ENCODE results near the gene TLR4.

DNA sequence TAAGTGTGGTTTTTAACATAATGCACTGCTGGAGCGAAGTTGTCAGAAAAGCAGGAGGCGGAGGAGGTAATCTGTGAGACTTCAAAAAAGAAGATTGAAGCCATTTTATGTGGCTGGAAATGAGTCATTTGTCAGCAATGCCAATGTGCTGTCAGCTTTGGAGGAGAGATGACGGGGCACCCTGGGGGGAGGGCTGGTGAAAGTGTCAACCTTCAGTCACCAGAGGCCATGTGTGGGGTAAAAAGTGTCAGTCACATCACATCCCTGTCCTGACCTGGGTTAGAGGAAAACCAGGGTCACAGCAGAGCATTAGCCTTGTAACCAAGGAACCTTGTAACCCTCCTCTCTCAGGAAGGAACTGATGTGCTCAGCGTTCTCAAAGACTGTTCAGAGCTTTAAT, 59.1 kb downstream of the TLR4 start:
- TF ChIP-seq, protein P1, sequence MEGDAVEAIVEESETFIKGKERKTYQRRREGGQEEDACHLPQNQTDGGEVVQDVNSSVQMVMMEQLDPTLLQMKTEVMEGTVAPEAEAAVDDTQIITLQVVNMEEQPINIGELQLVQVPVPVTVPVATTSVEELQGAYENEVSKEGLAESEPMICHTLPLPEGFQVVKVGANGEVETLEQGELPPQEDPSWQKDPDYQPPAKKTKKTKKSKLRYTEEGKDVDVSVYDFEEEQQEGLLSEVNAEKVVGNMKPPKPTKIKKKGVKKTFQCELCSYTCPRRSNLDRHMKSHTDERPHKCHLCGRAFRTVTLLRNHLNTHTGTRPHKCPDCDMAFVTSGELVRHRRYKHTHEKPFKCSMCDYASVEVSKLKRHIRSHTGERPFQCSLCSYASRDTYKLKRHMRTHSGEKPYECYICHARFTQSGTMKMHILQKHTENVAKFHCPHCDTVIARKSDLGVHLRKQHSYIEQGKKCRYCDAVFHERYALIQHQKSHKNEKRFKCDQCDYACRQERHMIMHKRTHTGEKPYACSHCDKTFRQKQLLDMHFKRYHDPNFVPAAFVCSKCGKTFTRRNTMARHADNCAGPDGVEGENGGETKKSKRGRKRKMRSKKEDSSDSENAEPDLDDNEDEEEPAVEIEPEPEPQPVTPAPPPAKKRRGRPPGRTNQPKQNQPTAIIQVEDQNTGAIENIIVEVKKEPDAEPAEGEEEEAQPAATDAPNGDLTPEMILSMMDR (conservative IDR thresholded peaks at IDR 0.05; ENCODE audit: low read depth in 2 of 2) = no peak
- no peak for TF ChIP-seq POLR2AphosphoS5 (IDR thresholded peaks at IDR 0.05; ENCODE audit: low read depth)
- no peak for TF ChIP-seq EZH2 (IDR thresholded peaks at IDR 0.05; ENCODE audit: low read depth, unreplicated experiment)
- TF ChIP-seq, protein P2, sequence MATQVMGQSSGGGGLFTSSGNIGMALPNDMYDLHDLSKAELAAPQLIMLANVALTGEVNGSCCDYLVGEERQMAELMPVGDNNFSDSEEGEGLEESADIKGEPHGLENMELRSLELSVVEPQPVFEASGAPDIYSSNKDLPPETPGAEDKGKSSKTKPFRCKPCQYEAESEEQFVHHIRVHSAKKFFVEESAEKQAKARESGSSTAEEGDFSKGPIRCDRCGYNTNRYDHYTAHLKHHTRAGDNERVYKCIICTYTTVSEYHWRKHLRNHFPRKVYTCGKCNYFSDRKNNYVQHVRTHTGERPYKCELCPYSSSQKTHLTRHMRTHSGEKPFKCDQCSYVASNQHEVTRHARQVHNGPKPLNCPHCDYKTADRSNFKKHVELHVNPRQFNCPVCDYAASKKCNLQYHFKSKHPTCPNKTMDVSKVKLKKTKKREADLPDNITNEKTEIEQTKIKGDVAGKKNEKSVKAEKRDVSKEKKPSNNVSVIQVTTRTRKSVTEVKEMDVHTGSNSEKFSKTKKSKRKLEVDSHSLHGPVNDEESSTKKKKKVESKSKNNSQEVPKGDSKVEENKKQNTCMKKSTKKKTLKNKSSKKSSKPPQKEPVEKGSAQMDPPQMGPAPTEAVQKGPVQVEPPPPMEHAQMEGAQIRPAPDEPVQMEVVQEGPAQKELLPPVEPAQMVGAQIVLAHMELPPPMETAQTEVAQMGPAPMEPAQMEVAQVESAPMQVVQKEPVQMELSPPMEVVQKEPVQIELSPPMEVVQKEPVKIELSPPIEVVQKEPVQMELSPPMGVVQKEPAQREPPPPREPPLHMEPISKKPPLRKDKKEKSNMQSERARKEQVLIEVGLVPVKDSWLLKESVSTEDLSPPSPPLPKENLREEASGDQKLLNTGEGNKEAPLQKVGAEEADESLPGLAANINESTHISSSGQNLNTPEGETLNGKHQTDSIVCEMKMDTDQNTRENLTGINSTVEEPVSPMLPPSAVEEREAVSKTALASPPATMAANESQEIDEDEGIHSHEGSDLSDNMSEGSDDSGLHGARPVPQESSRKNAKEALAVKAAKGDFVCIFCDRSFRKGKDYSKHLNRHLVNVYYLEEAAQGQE (IDR thresholded peaks at IDR 0.05; ENCODE audit: unreplicated experiment) = no peak
- TF ChIP-seq CREB1 (CRISPR knock-in tag; IDR thresholded peaks at IDR 0.05; ENCODE audit: low read depth) = no peak
- no peak for TF ChIP-seq EZH2phosphoT487 (IDR thresholded peaks at IDR 0.05; ENCODE audit: unreplicated experiment)
- TF ChIP-seq JUNB (IDR thresholded peaks at IDR 0.05; ENCODE audit: unreplicated experiment) = no peak
- TF ChIP-seq, protein P3, sequence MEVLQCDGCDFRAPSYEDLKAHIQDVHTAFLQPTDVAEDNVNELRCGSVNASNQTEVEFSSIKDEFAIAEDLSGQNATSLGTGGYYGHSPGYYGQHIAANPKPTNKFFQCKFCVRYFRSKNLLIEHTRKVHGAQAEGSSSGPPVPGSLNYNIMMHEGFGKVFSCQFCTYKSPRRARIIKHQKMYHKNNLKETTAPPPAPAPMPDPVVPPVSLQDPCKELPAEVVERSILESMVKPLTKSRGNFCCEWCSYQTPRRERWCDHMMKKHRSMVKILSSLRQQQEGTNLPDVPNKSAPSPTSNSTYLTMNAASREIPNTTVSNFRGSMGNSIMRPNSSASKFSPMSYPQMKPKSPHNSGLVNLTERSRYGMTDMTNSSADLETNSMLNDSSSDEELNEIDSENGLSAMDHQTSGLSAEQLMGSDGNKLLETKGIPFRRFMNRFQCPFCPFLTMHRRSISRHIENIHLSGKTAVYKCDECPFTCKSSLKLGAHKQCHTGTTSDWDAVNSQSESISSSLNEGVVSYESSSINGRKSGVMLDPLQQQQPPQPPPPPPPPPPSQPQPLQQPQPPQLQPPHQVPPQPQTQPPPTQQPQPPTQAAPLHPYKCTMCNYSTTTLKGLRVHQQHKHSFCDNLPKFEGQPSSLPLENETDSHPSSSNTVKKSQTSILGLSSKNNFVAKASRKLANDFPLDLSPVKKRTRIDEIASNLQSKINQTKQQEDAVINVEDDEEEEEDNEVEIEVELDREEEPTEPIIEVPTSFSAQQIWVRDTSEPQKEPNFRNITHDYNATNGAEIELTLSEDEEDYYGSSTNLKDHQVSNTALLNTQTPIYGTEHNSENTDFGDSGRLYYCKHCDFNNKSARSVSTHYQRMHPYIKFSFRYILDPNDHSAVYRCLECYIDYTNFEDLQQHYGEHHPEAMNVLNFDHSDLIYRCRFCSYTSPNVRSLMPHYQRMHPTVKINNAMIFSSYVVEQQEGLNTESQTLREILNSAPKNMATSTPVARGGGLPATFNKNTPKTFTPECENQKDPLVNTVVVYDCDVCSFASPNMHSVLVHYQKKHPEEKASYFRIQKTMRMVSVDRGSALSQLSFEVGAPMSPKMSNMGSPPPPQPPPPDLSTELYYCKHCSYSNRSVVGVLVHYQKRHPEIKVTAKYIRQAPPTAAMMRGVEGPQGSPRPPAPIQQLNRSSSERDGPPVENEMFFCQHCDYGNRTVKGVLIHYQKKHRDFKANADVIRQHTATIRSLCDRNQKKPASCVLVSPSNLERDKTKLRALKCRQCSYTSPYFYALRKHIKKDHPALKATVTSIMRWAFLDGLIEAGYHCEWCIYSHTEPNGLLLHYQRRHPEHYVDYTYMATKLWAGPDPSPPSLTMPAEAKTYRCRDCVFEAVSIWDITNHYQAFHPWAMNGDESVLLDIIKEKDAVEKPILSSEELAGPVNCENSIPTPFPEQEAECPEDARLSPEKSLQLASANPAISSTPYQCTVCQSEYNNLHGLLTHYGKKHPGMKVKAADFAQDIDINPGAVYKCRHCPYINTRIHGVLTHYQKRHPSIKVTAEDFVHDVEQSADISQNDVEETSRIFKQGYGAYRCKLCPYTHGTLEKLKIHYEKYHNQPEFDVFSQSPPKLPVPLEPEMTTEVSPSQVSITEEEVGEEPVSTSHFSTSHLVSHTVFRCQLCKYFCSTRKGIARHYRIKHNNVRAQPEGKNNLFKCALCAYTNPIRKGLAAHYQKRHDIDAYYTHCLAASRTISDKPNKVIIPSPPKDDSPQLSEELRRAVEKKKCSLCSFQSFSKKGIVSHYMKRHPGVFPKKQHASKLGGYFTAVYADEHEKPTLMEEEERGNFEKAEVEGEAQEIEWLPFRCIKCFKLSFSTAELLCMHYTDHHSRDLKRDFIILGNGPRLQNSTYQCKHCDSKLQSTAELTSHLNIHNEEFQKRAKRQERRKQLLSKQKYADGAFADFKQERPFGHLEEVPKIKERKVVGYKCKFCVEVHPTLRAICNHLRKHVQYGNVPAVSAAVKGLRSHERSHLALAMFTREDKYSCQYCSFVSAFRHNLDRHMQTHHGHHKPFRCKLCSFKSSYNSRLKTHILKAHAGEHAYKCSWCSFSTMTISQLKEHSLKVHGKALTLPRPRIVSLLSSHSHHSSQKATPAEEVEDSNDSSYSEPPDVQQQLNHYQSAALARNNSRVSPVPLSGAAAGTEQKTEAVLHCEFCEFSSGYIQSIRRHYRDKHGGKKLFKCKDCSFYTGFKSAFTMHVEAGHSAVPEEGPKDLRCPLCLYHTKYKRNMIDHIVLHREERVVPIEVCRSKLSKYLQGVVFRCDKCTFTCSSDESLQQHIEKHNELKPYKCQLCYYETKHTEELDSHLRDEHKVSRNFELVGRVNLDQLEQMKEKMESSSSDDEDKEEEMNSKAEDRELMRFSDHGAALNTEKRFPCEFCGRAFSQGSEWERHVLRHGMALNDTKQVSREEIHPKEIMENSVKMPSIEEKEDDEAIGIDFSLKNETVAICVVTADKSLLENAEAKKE (CRISPR knock-in tag; IDR thresholded peaks at IDR 0.05) = no peak
- TF ChIP-seq ZNF114 (CRISPR knock-in tag; IDR thresholded peaks at IDR 0.05) = no peak
- TF ChIP-seq, protein P4, sequence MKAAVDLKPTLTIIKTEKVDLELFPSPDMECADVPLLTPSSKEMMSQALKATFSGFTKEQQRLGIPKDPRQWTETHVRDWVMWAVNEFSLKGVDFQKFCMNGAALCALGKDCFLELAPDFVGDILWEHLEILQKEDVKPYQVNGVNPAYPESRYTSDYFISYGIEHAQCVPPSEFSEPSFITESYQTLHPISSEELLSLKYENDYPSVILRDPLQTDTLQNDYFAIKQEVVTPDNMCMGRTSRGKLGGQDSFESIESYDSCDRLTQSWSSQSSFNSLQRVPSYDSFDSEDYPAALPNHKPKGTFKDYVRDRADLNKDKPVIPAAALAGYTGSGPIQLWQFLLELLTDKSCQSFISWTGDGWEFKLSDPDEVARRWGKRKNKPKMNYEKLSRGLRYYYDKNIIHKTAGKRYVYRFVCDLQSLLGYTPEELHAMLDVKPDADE (IDR thresholded peaks at IDR 0.05) = no peak
- no peak for TF ChIP-seq ZNF331 (CRISPR knock-in tag; IDR thresholded peaks at IDR 0.05; ENCODE audit: low read depth)
- no peak for TF ChIP-seq NANOG (IDR thresholded peaks at IDR 0.05; ENCODE audit: borderline replicate concordance)

Data from GM23338 (cell line).